ENCODE results near the gene PCNX3. TPM values are rescaled to one million over a fixed set of nuclear protein-coding genes. Genes with fewer than 3 reads are reported as not detected.

PCNX3 gene
- total and polyA plus RNA-seq, 10 of the 15 experiments (the other 5 are each of a cell fraction or from before 2014, with no cell fraction given): 0.03 to 46.6 (median 8.4) TPM

DNA sequence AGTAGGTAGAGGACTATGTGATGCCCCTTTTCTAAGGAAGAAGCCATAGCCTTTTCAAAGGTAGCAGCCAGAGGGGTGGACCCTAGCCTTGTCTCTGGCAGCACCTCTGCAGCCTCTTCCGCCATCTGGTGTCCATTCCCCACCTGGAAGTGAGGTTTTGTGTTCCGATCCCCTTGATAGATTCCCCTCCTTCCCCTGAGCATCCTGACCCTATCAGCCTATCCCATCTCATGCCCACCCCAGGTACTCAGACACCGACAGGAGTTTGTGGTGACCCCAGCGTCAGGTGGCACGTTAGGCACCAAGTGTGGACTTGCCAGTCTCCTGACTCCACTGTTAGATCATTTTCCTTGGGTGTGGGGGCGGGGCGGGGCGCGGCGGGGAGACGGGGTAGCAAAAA lies 43.6 kb upstream of the PCNX3 start:
- Histone ChIP-seq H3K4me3 (peak overlapping the region; percentile 79), H3K27ac (ENCODE audit: control insufficient read depth, insufficient read depth) (no peak overlapping the region), H3K4me1 (ENCODE audit: control insufficient read depth, insufficient read depth, low read length) (peaks cover 25% of the 10 kb centered on the region), H3K9ac (ENCODE audit: control insufficient read depth, insufficient read depth, low read length) (peak overlapping the region; percentile 56; the same call in 1 of the 2 replicates), H3K79me2 (ENCODE audit: control insufficient read depth, insufficient read depth, low read length) (peaks cover 66% of the 10 kb centered on the region), H3K27me3 (replicated peaks in 1 of 2; ENCODE audit: control insufficient read depth in 2 of 2, insufficient read depth in 2 of 2, low read length in 1 of 2) (no peaks in the 10 kb centered on the region), H3K36me3 (ENCODE audit: control insufficient read depth in 2 of 2, insufficient read depth in 2 of 2, low read length in 1 of 2) (no peaks in the 10 kb centered on the region; a peak in 1 of 4 replicates), H2AFZ (ENCODE audit: control insufficient read depth, low read depth, low read length) (no peak overlapping the region), H3K4me2 (ENCODE audit: control insufficient read depth, insufficient read depth) (peak overlapping the region; percentile 94), H4K20me1 (ENCODE audit: control insufficient read depth, insufficient read depth) (no peaks in the 10 kb centered on the region), H3K9me3 (replicated peaks; ENCODE audit: control insufficient read depth, insufficient read depth, low read length) (no peaks in the 10 kb centered on the region)
- CTCF ChIA-PET: interaction anchor here (0.7 to 5.5 kb wide), 12 partner anchors 10 to 289 kb away, joined by 3 to 89 read pairs (median 4); partner anchors contain the start of genes MUS81, PCNX3 and SIPA1
- FAIRE-seq: no peak
- in situ Hi-C loops (cut with MboI) (no loop called here), intact Hi-C loops (cut with micrococcal nuclease; ENCODE audit: unreplicated experiment) (loop anchor here (5.0 kb wide), 1 partner anchor 155 kb away; no protein-coding TSS in a partner anchor)
- SMC1A ChIA-PET (ENCODE audit: uncharacterized antibody, unreplicated experiment): interaction anchor here (0.6 to 4.8 kb wide), 9 partner anchors 15 to 216 kb away, joined by 3 to 48 read pairs (median 4); partner anchors contain the start of genes PCNX3 and SIPA1
- RAD21 ChIA-PET (ENCODE audit: unreplicated experiment): interaction anchor here (0.6 to 6.1 kb wide), 13 partner anchors 16 to 748 kb away, joined by 3 to 58 read pairs (median 6); partner anchors contain the start of genes MAP3K11 and PCNX3
- no TSS peak for BruUV-seq (replicated peaks)
- POLR2A ChIA-PET: interaction anchor here (0.8 to 4.7 kb wide), 7 partner anchors 17 to 75 kb away, joined by 4 to 66 read pairs (median 10); partner anchors contain the start of gene PCNX3
- ATAC-seq: no peak
- DNase-seq (ENCODE audit: low read depth, low spot score): no peak
- 7% methylated on average over 11 of the region's 11 CpGs for WGBS (ENCODE audit: insufficient coverage, insufficient replicate concordance, low lambda C conversion rate, missing lambda C conversion rate)
- 0 out of 2 replicates have a peak, but pooled peaks have one; percentile 69 for TF ChIP-seq HDGF (IDR thresholded peaks at IDR 0.05)
- TF ChIP-seq CREB1 (IDR thresholded peaks at IDR 0.05; ENCODE audit: low read depth): no peak
- TF ChIP-seq HCFC1 (IDR thresholded peaks at IDR 0.05; ENCODE audit: low read length): no peak
- no peak for TF ChIP-seq MEF2B (IDR thresholded peaks at IDR 0.05; ENCODE audit: partially characterized antibody, poor library complexity, severe bottlenecking)
- TF ChIP-seq CBFB (IDR thresholded peaks at IDR 0.05; ENCODE audit: low read depth): no peak
- TF ChIP-seq NR2C2 (IDR thresholded peaks at IDR 0.05; ENCODE audit: borderline replicate concordance, control insufficient read depth, insufficient read length, low read depth): no peak
- TF ChIP-seq, protein P1, sequence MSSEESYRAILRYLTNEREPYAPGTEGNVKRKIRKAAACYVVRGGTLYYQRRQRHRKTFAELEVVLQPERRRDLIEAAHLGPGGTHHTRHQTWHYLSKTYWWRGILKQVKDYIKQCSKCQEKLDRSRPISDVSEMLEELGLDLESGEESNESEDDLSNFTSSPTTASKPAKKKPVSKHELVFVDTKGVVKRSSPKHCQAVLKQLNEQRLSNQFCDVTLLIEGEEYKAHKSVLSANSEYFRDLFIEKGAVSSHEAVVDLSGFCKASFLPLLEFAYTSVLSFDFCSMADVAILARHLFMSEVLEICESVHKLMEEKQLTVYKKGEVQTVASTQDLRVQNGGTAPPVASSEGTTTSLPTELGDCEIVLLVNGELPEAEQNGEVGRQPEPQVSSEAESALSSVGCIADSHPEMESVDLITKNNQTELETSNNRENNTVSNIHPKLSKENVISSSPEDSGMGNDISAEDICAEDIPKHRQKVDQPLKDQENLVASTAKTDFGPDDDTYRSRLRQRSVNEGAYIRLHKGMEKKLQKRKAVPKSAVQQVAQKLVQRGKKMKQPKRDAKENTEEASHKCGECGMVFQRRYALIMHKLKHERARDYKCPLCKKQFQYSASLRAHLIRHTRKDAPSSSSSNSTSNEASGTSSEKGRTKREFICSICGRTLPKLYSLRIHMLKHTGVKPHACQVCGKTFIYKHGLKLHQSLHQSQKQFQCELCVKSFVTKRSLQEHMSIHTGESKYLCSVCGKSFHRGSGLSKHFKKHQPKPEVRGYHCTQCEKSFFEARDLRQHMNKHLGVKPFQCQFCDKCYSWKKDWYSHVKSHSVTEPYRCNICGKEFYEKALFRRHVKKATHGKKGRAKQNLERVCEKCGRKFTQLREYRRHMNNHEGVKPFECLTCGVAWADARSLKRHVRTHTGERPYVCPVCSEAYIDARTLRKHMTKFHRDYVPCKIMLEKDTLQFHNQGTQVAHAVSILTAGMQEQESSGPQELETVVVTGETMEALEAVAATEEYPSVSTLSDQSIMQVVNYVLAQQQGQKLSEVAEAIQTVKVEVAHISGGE (CRISPR knock-in tag; IDR thresholded peaks at IDR 0.05): no peak
- TF ChIP-seq EED (IDR thresholded peaks at IDR 0.05; ENCODE audit: low read depth): no peak
- TF ChIP-seq ZBED1 (IDR thresholded peaks at IDR 0.05; ENCODE audit: borderline replicate concordance): no peak
- TF ChIP-seq, protein P2, sequence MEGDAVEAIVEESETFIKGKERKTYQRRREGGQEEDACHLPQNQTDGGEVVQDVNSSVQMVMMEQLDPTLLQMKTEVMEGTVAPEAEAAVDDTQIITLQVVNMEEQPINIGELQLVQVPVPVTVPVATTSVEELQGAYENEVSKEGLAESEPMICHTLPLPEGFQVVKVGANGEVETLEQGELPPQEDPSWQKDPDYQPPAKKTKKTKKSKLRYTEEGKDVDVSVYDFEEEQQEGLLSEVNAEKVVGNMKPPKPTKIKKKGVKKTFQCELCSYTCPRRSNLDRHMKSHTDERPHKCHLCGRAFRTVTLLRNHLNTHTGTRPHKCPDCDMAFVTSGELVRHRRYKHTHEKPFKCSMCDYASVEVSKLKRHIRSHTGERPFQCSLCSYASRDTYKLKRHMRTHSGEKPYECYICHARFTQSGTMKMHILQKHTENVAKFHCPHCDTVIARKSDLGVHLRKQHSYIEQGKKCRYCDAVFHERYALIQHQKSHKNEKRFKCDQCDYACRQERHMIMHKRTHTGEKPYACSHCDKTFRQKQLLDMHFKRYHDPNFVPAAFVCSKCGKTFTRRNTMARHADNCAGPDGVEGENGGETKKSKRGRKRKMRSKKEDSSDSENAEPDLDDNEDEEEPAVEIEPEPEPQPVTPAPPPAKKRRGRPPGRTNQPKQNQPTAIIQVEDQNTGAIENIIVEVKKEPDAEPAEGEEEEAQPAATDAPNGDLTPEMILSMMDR (IDR thresholded peaks at IDR 0.05 in 2 of 3, conservative IDR thresholded peaks at IDR 0.05 in 1 of 3; ENCODE audit: control insufficient read depth in 2 of 3, extremely low read depth in 1 of 3, insufficient read depth in 1 of 3, low read depth in 3 of 3, low read length in 3 of 3): peak; percentile 36 to 60 (median 55); a peak in 5 of 6 replicates
- no peak for TF ChIP-seq MTA3 (IDR thresholded peaks at IDR 0.05; ENCODE audit: borderline replicate concordance, low read length)
- TF ChIP-seq SREBF2 (IDR thresholded peaks at IDR 0.05; ENCODE audit: low read length): no peak
- no peak for TF ChIP-seq IKZF1 (conservative IDR thresholded peaks at IDR 0.05)
- TF ChIP-seq, protein P3, sequence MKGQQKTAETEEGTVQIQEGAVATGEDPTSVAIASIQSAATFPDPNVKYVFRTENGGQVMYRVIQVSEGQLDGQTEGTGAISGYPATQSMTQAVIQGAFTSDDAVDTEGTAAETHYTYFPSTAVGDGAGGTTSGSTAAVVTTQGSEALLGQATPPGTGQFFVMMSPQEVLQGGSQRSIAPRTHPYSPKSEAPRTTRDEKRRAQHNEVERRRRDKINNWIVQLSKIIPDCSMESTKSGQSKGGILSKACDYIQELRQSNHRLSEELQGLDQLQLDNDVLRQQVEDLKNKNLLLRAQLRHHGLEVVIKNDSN (IDR thresholded peaks at IDR 0.05; ENCODE audit: borderline replicate concordance, extremely low read length, insufficient read depth, low read depth, low read length): no peak
- TF ChIP-seq, protein P4, sequence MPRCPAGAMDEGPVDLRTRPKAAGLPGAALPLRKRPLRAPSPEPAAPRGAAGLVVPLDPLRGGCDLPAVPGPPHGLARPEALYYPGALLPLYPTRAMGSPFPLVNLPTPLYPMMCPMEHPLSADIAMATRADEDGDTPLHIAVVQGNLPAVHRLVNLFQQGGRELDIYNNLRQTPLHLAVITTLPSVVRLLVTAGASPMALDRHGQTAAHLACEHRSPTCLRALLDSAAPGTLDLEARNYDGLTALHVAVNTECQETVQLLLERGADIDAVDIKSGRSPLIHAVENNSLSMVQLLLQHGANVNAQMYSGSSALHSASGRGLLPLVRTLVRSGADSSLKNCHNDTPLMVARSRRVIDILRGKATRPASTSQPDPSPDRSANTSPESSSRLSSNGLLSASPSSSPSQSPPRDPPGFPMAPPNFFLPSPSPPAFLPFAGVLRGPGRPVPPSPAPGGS (IDR thresholded peaks at IDR 0.05; ENCODE audit: borderline replicate concordance, insufficient read depth, low read depth, low read length, poor library complexity, severe bottlenecking): no peak
- no peak for TF ChIP-seq ZNF24 (IDR thresholded peaks at IDR 0.05)
- TF ChIP-seq CBX5 (IDR thresholded peaks at IDR 0.05; ENCODE audit: low read depth): no peak
